HepG2 (cell line): ENCODE data around the gene RARA. TPM values are rescaled to one million over a fixed set of nuclear protein-coding genes. Genes with fewer than 3 reads are reported as not detected.

Source experiments
- AKAP8 ChIP-seq: sonication (generic); formaldehyde crosslinking; IDR thresholded peaks from 2 replicates; pipeline ENCODE4 v1.5.1; 2020; ENCODE audit warnings: mild to moderate bottlenecking, missing genetic modification reagents
- ATF7-NPFF ChIP-seq: sonication (generic); formaldehyde crosslinking; IDR thresholded peaks from 2 replicates; pipeline ENCODE4 v1.8.1; 2023; ENCODE audit warnings: mild to moderate bottlenecking, low read depth, missing genetic modification reagents, moderate library complexity
- ATRX ChIP-seq: sonication (generic); formaldehyde crosslinking; IDR thresholded peaks from 2 replicates; pipeline ENCODE4 v1.4.0; 2020; ENCODE audit warnings: missing genetic modification reagents, borderline replicate concordance
- FOXA1 ChIP-seq, 2 experiments: fragments of 450-650 bp in 1 of 2; sonication (generic) in 1 of 2; formaldehyde crosslinking in 1 of 2; IDR thresholded peaks; 2 replicates each; pipeline versions ENCODE4 v1.4.0 to v1.6.1; 2016 to 2020; ENCODE audit warnings: missing genetic modification reagents in 1 of 2
- FOXP4 ChIP-seq: sonication (generic); formaldehyde crosslinking; IDR thresholded peaks from 2 replicates; pipeline ENCODE4 v1.4.0; 2020; ENCODE audit warnings: missing genetic modification reagents
- GABPB1 ChIP-seq: IDR thresholded peaks from 2 replicates; pipeline ENCODE4 v1.6.1; 2016; ENCODE audit warnings: mild to moderate bottlenecking, missing genetic modification reagents, moderate library complexity, missing compliant biosample characterization
- HMGA1 ChIP-seq: sonication (generic); formaldehyde crosslinking; conservative IDR thresholded peaks from 2 replicates; pipeline ENCODE4 v1.4.0; 2020; ENCODE audit warnings: missing genetic modification reagents
- KDM3A ChIP-seq: IDR thresholded peaks from 2 replicates; pipeline ENCODE4 v1.6.1; 2018; ENCODE audit warnings: low read depth, missing compliant biosample characterization
- KMT2B ChIP-seq: IDR thresholded peaks from 2 replicates; pipeline ENCODE4 v1.6.1; 2016; ENCODE audit warnings: missing genetic modification reagents, missing compliant biosample characterization
- LCORL ChIP-seq, 2 experiments: fragments of 450-650 bp in 1 of 2; sonication (generic) in 1 of 2; formaldehyde crosslinking in 1 of 2; IDR thresholded peaks; 2 replicates each; pipeline versions ENCODE4 v1.5.0 to v1.6.1; 2017 to 2020; ENCODE audit warnings: antibody characterized with exemption in 1 of 2, missing genetic modification reagents in 1 of 2
- MAFF ChIP-seq: IDR thresholded peaks from 2 replicates; pipeline ENCODE4 v1.6.1; 2011; ENCODE audit warnings: low read depth, low read length, improper control_type of control experiment
- MAZ ChIP-seq, 2 experiments: sonication (generic) in 1 of 2; formaldehyde crosslinking in 1 of 2; IDR thresholded peaks; 2 replicates each; pipeline versions ENCODE4 v1.5.0 to v1.6.1; 2012 to 2020; ENCODE audit warnings: low read depth in 2 of 2, mild to moderate bottlenecking in 2 of 2, borderline replicate concordance in 1 of 2, improper control_type of control experiment in 1 of 2, low read length in 1 of 2, missing genetic modification reagents in 1 of 2, moderate library complexity in 1 of 2
- MXD4 ChIP-seq: IDR thresholded peaks from 2 replicates; pipeline ENCODE4 v1.6.1; 2016; ENCODE audit warnings: mild to moderate bottlenecking, missing biosample characterization, missing genetic modification reagents
- PAF1 ChIP-seq: IDR thresholded peaks from 2 replicates; pipeline ENCODE4 v1.6.1; 2016; ENCODE audit warnings: missing genetic modification reagents, missing compliant biosample characterization
- RFX5 ChIP-seq: IDR thresholded peaks from 2 replicates; pipeline ENCODE4 v1.6.1; 2011; ENCODE audit warnings: low read depth, low read length, improper control_type of control experiment
- ZNF430 ChIP-seq: sonication (generic); formaldehyde crosslinking; IDR thresholded peaks from 2 replicates; pipeline ENCODE4 v1.9.0; 2021; ENCODE audit warnings: mild to moderate bottlenecking, missing genetic modification reagents
- polyA plus RNA-seq, 8 experiments: library from polyadenylated mRNA; depleted of rRNA in 3 of 8; stranded (reverse) in 7 of 8; unstranded in 1 of 8; fragments of >200 nt; fragmentation: Illumina TruSeq in 4 of 8; extraction: Trizol in 4 of 8; gene quantifications; 2 replicates each; pipeline versions ENCODE4 v1.2.1 to v1.2.3, GENCODE V29; 2011 to 2016; ENCODE audit warnings: low read depth in 4 of 8, missing spikeins in 1 of 8, mixed read lengths in 1 of 8; ENCODE audit not compliant: insufficient read depth in 1 of 8
- total RNA-seq, 5 experiments: library from RNA; depleted of rRNA; stranded (reverse); fragments of >200 nt; fragmentation: Illumina TruSeq; extraction: Trizol; gene quantifications; 2 replicates each; pipeline ENCODE4 v1.2.3, GENCODE V29; 2016; ENCODE audit warnings: low read depth in 1 of 5
- TF ChIP-seq, protein P1 (sequence below): sonication (generic); formaldehyde crosslinking; IDR thresholded peaks from 2 replicates; pipeline ENCODE4 v1.8.1; 2022; ENCODE audit warnings: low read depth, mild to moderate bottlenecking, missing genetic modification reagents
- TF ChIP-seq, protein P2 (sequence below): sonication (generic); formaldehyde crosslinking; IDR thresholded peaks from 2 replicates; pipeline ENCODE4 v1.5.1; 2020; ENCODE audit warnings: missing genetic modification reagents, mild to moderate bottlenecking, borderline replicate concordance
- TF ChIP-seq, protein P3 (sequence below): sonication (generic); formaldehyde crosslinking; IDR thresholded peaks from 2 replicates; pipeline ENCODE4 v1.4.0; 2020; ENCODE audit warnings: missing genetic modification reagents, borderline replicate concordance

The RARA gene
- total and polyA plus RNA-seq, 2 of the 13 experiments (the other 11 are each of a cell fraction or from before 2014, with no cell fraction given): 6.4 to 8.6 TPM

DNA sequence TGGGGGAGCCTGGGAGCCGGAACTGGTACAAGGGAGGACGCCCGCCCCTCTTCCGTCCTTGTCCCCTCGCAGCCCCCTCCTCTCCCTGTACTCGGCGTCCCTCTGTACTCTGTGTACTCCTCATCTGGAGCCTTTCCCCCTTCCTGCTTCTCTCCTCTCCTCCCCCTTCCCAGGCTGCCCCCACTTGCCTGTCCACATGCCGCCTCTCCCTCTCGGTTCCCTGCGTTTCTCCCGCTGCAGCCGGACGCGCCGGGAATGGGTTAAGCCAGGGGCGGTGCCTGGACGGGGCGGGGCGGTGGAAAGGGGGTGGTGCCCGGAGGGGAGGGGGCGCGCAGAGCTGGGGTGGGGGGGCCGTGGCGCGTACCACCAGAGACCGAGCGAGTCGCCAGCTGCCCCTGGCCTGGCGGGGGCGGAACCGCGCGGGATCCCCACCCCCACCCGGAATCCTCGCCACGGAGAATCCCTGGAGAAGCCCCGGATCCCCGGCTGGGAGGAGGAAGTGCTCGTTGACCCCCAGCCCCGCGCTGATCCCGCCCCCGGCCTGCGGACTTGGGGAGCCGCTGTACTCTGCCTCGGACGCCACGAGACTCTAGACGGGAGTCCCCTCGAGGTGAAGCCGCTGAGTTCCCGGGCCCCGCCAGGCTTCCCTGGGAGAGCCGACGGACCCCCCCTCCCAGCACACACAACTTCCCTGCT lies 33.0 kb downstream of the RARA start (continued):
- TF ChIP-seq ATRX (CRISPR knock-in tag) (no peak), MAZ (IDR thresholded peaks at IDR 0.05; ENCODE audit: borderline replicate concordance, low read depth, low read length) (peak; percentile 53; the same call in 1 of the 2 replicates), MAZ (CRISPR knock-in tag; IDR thresholded peaks at IDR 0.05; ENCODE audit: low read depth) (no peak; the same call in 1 of the 2 replicates), FOXA1 (IDR thresholded peaks at IDR 0.05) (no peak), FOXA1 (CRISPR knock-in tag; IDR thresholded peaks at IDR 0.05) (no peak; the same call in 1 of the 2 replicates), HMGA1 (CRISPR knock-in tag) (no peak), ZNF430 (0 out of 2 replicates have a peak, but pooled peaks have one; percentile 6), KDM3A (no peak), RFX5 (no peak), MAFF (no peak), PAF1 (CRISPR knock-in tag) (no peak), FOXP4 (no peak), ATF7-NPFF (CRISPR knock-in tag) (peak; percentile 32; the same call in 1 of the 2 replicates), MXD4 (CRISPR knock-in tag) (no peak; the same call in 1 of the 2 replicates), LCORL (IDR thresholded peaks at IDR 0.05) (no peak), LCORL (CRISPR knock-in tag; IDR thresholded peaks at IDR 0.05) (peak; percentile 13; the same call in 1 of the 2 replicates), GABPB1 (peak; percentile 59; the same call in 1 of the 2 replicates), KMT2B (no peak), AKAP8 (0 out of 2 replicates have a peak, but pooled peaks have one; percentile 55)
- TF ChIP-seq, protein P1, sequence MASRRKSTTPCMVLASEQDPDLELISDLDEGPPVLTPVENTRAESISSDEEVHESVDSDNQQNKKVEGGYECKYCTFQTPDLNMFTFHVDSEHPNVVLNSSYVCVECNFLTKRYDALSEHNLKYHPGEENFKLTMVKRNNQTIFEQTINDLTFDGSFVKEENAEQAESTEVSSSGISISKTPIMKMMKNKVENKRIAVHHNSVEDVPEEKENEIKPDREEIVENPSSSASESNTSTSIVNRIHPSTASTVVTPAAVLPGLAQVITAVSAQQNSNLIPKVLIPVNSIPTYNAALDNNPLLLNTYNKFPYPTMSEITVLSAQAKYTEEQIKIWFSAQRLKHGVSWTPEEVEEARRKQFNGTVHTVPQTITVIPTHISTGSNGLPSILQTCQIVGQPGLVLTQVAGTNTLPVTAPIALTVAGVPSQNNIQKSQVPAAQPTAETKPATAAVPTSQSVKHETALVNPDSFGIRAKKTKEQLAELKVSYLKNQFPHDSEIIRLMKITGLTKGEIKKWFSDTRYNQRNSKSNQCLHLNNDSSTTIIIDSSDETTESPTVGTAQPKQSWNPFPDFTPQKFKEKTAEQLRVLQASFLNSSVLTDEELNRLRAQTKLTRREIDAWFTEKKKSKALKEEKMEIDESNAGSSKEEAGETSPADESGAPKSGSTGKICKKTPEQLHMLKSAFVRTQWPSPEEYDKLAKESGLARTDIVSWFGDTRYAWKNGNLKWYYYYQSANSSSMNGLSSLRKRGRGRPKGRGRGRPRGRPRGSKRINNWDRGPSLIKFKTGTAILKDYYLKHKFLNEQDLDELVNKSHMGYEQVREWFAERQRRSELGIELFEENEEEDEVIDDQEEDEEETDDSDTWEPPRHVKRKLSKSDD (CRISPR knock-in tag): no peak
- TF ChIP-seq, protein P2, sequence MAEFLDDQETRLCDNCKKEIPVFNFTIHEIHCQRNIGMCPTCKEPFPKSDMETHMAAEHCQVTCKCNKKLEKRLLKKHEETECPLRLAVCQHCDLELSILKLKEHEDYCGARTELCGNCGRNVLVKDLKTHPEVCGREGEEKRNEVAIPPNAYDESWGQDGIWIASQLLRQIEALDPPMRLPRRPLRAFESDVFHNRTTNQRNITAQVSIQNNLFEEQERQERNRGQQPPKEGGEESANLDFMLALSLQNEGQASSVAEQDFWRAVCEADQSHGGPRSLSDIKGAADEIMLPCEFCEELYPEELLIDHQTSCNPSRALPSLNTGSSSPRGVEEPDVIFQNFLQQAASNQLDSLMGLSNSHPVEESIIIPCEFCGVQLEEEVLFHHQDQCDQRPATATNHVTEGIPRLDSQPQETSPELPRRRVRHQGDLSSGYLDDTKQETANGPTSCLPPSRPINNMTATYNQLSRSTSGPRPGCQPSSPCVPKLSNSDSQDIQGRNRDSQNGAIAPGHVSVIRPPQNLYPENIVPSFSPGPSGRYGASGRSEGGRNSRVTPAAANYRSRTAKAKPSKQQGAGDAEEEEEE (CRISPR knock-in tag): 0 out of 2 replicates have a peak, but pooled peaks have one; percentile 62
- TF ChIP-seq, protein P3, sequence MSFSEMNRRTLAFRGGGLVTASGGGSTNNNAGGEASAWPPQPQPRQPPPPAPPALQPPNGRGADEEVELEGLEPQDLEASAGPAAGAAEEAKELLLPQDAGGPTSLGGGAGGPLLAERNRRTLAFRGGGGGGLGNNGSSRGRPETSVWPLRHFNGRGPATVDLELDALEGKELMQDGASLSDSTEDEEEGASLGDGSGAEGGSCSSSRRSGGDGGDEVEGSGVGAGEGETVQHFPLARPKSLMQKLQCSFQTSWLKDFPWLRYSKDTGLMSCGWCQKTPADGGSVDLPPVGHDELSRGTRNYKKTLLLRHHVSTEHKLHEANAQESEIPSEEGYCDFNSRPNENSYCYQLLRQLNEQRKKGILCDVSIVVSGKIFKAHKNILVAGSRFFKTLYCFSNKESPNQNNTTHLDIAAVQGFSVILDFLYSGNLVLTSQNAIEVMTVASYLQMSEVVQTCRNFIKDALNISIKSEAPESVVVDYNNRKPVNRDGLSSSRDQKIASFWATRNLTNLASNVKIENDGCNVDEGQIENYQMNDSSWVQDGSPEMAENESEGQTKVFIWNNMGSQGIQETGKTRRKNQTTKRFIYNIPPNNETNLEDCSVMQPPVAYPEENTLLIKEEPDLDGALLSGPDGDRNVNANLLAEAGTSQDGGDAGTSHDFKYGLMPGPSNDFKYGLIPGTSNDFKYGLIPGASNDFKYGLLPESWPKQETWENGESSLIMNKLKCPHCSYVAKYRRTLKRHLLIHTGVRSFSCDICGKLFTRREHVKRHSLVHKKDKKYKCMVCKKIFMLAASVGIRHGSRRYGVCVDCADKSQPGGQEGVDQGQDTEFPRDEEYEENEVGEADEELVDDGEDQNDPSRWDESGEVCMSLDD: peak; percentile 66; the same call in 1 of the 2 replicates
